Measurements from ENCODE around the gene CHTF8.

The CHTF8 gene

GRCh38 chr16:69115837-69116236, 16.6 kb downstream of the CHTF8 start:
- Mint-ChIP-seq H3K36me3 (ENCODE audit: insufficient read depth) (peaks cover 22% of the 10 kb centered on the region), H3K4me1 (no peaks in the 10 kb centered on the region), H3K4me3 (no peak overlapping the region), H3K9me3 (no peaks in the 10 kb centered on the region), H3K27ac (ENCODE audit: low read depth) (no peak overlapping the region), H3K27me3 (no peaks in the 10 kb centered on the region)
- no peak for DNase-seq (ENCODE audit: low spot score in 2 of 2)
- no peak for ATAC-seq (replicated peaks; ENCODE audit: extremely low read depth, poor library complexity, severe bottlenecking)

- H3K27ac Mint-ChIP-seq (ENCODE audit: low read depth), result no peak overlapping the region
- peaks cover 17% of the 10 kb centered on the region for H3K36me3 Mint-ChIP-seq (ENCODE audit: insufficient read depth)
- ATAC-seq (replicated peaks; ENCODE audit: extremely low read depth, poor library complexity, severe bottlenecking) (no peak), DNase-seq (ENCODE audit: low spot score in 2 of 2) (no peak)
- no peaks in the 10 kb centered on the region for H3K9me3 Mint-ChIP-seq
- H3K4me1 Mint-ChIP-seq, result no peaks in the 10 kb centered on the region
- no peaks in the 10 kb centered on the region for H3K27me3 Mint-ChIP-seq
- no peak overlapping the region for H3K4me3 Mint-ChIP-seq
These were observed 17.0 kb downstream of the CHTF8 start for GRCh38 chr16:69115361-69115760.

GRCh38 chr16:69114976-69115355, 17.4 kb downstream of the CHTF8 start:
- Mint-ChIP-seq H3K9me3 (no peaks in the 10 kb centered on the region), H3K27ac (ENCODE audit: low read depth) (peak overlapping the region; percentile 29), H3K4me3 (no peak overlapping the region), H3K4me1 (no peaks in the 10 kb centered on the region), H3K36me3 (ENCODE audit: insufficient read depth) (peaks cover 16% of the 10 kb centered on the region), H3K27me3 (no peaks in the 10 kb centered on the region)
- DNase-seq (ENCODE audit: low spot score in 2 of 2) (no peak), ATAC-seq (replicated peaks; ENCODE audit: extremely low read depth, poor library complexity, severe bottlenecking) (no peak)

GRCh38 chr16:69114346-69114975, 17.9 kb downstream of the CHTF8 start:
- no peak for DNase-seq (ENCODE audit: low spot score in 2 of 2)
- Mint-ChIP-seq H3K4me1 (no peaks in the 10 kb centered on the region), H3K27me3 (no peaks in the 10 kb centered on the region), H3K27ac (ENCODE audit: low read depth) (peak overlapping the region; percentile 29), H3K4me3 (no peak overlapping the region), H3K36me3 (ENCODE audit: insufficient read depth) (peaks cover 20% of the 10 kb centered on the region), H3K9me3 (no peaks in the 10 kb centered on the region)
- ATAC-seq (replicated peaks; ENCODE audit: extremely low read depth, poor library complexity, severe bottlenecking), result no peak

- peaks cover 18% of the 10 kb centered on the region for H3K36me3 Mint-ChIP-seq (ENCODE audit: insufficient read depth)
- H3K4me3 Mint-ChIP-seq, result no peak overlapping the region
- H3K9me3 Mint-ChIP-seq, result no peaks in the 10 kb centered on the region
- H3K27ac Mint-ChIP-seq (ENCODE audit: low read depth), result no peak overlapping the region
- no peaks in the 10 kb centered on the region for H3K4me1 Mint-ChIP-seq
- ATAC-seq (replicated peaks; ENCODE audit: extremely low read depth, poor library complexity, severe bottlenecking), result no peak
- DNase-seq (ENCODE audit: low spot score in 2 of 2), result no peak
- H3K27me3 Mint-ChIP-seq, result no peaks in the 10 kb centered on the region
These were observed 19.2 kb downstream of the CHTF8 start for GRCh38 chr16:69113216-69113615.

GRCh38 chr16:69112285-69113129, 19.9 kb downstream of the CHTF8 start:
- no peak overlapping the region for H3K4me3 Mint-ChIP-seq
- ATAC-seq (replicated peaks; ENCODE audit: extremely low read depth, poor library complexity, severe bottlenecking), result no peak
- H3K9me3 Mint-ChIP-seq, result no peaks in the 10 kb centered on the region
- no peaks in the 10 kb centered on the region for H3K27me3 Mint-ChIP-seq
- H3K36me3 Mint-ChIP-seq (ENCODE audit: insufficient read depth), result peaks cover 12% of the 10 kb centered on the region
- no peak overlapping the region for H3K27ac Mint-ChIP-seq (ENCODE audit: low read depth)
- DNase-seq (ENCODE audit: low spot score in 2 of 2), result no peak
- peaks cover 4% of the 10 kb centered on the region for H3K4me1 Mint-ChIP-seq

GRCh38 chr16:69111876-69112230, 20.5 kb downstream of the CHTF8 start:
- Mint-ChIP-seq H3K4me1 (peaks cover 8% of the 10 kb centered on the region), H3K27ac (ENCODE audit: low read depth) (no peak overlapping the region), H3K9me3 (no peaks in the 10 kb centered on the region), H3K27me3 (peaks cover 6% of the 10 kb centered on the region), H3K36me3 (ENCODE audit: insufficient read depth) (peaks cover 8% of the 10 kb centered on the region), H3K4me3 (no peak overlapping the region)
- ATAC-seq (replicated peaks; ENCODE audit: extremely low read depth, poor library complexity, severe bottlenecking) (no peak), DNase-seq (ENCODE audit: low spot score in 2 of 2) (no peak)

- ATAC-seq (replicated peaks; ENCODE audit: extremely low read depth, poor library complexity, severe bottlenecking), result no peak
- H3K27ac Mint-ChIP-seq (ENCODE audit: low read depth), result no peak overlapping the region
- DNase-seq (ENCODE audit: low spot score in 2 of 2), result no peak
These were observed 21.0 kb downstream of the CHTF8 start for GRCh38 chr16:69111216-69111875.

GRCh38 chr16:69110406-69110805, 22.0 kb downstream of the CHTF8 start:
- H3K27ac Mint-ChIP-seq (ENCODE audit: low read depth), result no peak overlapping the region
- no peak overlapping the region for H3K4me3 Mint-ChIP-seq
- peaks cover 17% of the 10 kb centered on the region for H3K27me3 Mint-ChIP-seq
- no peaks in the 10 kb centered on the region for H3K9me3 Mint-ChIP-seq
- H3K4me1 Mint-ChIP-seq, result peaks cover 14% of the 10 kb centered on the region
- no peak for DNase-seq (ENCODE audit: low spot score in 2 of 2)
- ATAC-seq (replicated peaks; ENCODE audit: extremely low read depth, poor library complexity, severe bottlenecking), result no peak
- H3K36me3 Mint-ChIP-seq (ENCODE audit: insufficient read depth), result peaks cover 8% of the 10 kb centered on the region

More at GRCh38 chr16:69111216-69111875, 21.0 kb downstream of the CHTF8 start:
- Mint-ChIP-seq H3K4me3 (no peak overlapping the region), H3K36me3 (ENCODE audit: insufficient read depth) (peaks cover 6% of the 10 kb centered on the region), H3K4me1 (peaks cover 9% of the 10 kb centered on the region), H3K27me3 (peaks cover 11% of the 10 kb centered on the region), H3K9me3 (no peaks in the 10 kb centered on the region)

- peaks cover 24% of the 10 kb centered on the region for H3K27me3 Mint-ChIP-seq
- ATAC-seq (replicated peaks; ENCODE audit: extremely low read depth, poor library complexity, severe bottlenecking), result no peak
- DNase-seq (ENCODE audit: low spot score in 2 of 2), result no peak
- H3K9me3 Mint-ChIP-seq, result no peaks in the 10 kb centered on the region
- H3K4me1 Mint-ChIP-seq, result peaks cover 18% of the 10 kb centered on the region
- no peak overlapping the region for H3K27ac Mint-ChIP-seq (ENCODE audit: low read depth)
- peaks cover 8% of the 10 kb centered on the region for H3K36me3 Mint-ChIP-seq (ENCODE audit: insufficient read depth)
- no peak overlapping the region for H3K4me3 Mint-ChIP-seq
These were observed 22.7 kb downstream of the CHTF8 start for GRCh38 chr16:69109486-69110270.

- no peak overlapping the region for H3K4me3 Mint-ChIP-seq
- no peaks in the 10 kb centered on the region for H3K9me3 Mint-ChIP-seq
- ATAC-seq (replicated peaks; ENCODE audit: extremely low read depth, poor library complexity, severe bottlenecking) (no peak), DNase-seq (ENCODE audit: low spot score in 2 of 2) (no peak)
- peaks cover 18% of the 10 kb centered on the region for H3K4me1 Mint-ChIP-seq
- no peak overlapping the region for H3K27ac Mint-ChIP-seq (ENCODE audit: low read depth)
- peaks cover 32% of the 10 kb centered on the region for H3K27me3 Mint-ChIP-seq
- peaks cover 8% of the 10 kb centered on the region for H3K36me3 Mint-ChIP-seq (ENCODE audit: insufficient read depth)
These were observed 23.5 kb downstream of the CHTF8 start for GRCh38 chr16:69108905-69109252.

- Mint-ChIP-seq H3K4me1 (peaks cover 18% of the 10 kb centered on the region), H3K27ac (ENCODE audit: low read depth) (no peak overlapping the region), H3K27me3 (peaks cover 38% of the 10 kb centered on the region), H3K9me3 (no peaks in the 10 kb centered on the region), H3K4me3 (no peak overlapping the region), H3K36me3 (ENCODE audit: insufficient read depth) (peaks cover 8% of the 10 kb centered on the region)
- no peak for ATAC-seq (replicated peaks; ENCODE audit: extremely low read depth, poor library complexity, severe bottlenecking)
- no peak for DNase-seq (ENCODE audit: low spot score in 2 of 2)
These were observed 24.1 kb downstream of the CHTF8 start for GRCh38 chr16:69108064-69108904.
